Measurements from ENCODE around the gene MYCBPAP.
A peak's percentile ranks its signal among the peaks of the same experiment; 100 is the strongest.

The MYCBPAP gene

GRCh38 chr17:50507871-50508572, at the start of gene MYCBPAP:
Gene MYCBPAP, plus strand, starts transcription at chr17:50508439. Its CDS starts 236 bp downstream, at chr17:50508675.
- peak; percentile 48 for DNase-seq

GRCh38 chr17:50458701-50459676, 49.2 kb upstream of the MYCBPAP start:
- no peak for DNase-seq

GRCh38 chr17:50459756-50460155, 48.5 kb upstream of the MYCBPAP start:
- DNase-seq = no peak

GRCh38 chr17:50460831-50461526, 47.3 kb upstream of the MYCBPAP start:
- no peak for DNase-seq

GRCh38 chr17:50461550-50462132, 46.6 kb upstream of the MYCBPAP start:
- DNase-seq = no peak

- no peak for DNase-seq
These were observed 45.8 kb upstream of the MYCBPAP start for GRCh38 chr17:50462446-50462845.

GRCh38 chr17:50464121-50464520, 44.1 kb upstream of the MYCBPAP start:
- DNase-seq = no peak

- no peak for DNase-seq
These were observed 43.5 kb upstream of the MYCBPAP start for GRCh38 chr17:50464736-50465135.

GRCh38 chr17:50465171-50465570, 43.1 kb upstream of the MYCBPAP start:
- no peak for DNase-seq

- no peak for DNase-seq
These were observed 42.6 kb upstream of the MYCBPAP start for GRCh38 chr17:50465635-50466034.

GRCh38 chr17:50466371-50467113, 41.7 kb upstream of the MYCBPAP start:
- DNase-seq = no peak

GRCh38 chr17:50467114-50467854, 41.0 kb upstream of the MYCBPAP start:
- no peak for DNase-seq

- DNase-seq = no peak
These were observed 40.4 kb upstream of the MYCBPAP start for GRCh38 chr17:50467855-50468303.

- peak; percentile 9 for DNase-seq
These were observed 39.7 kb upstream of the MYCBPAP start, which contains the start of gene CHAD for GRCh38 chr17:50468304-50469207. Gene CHAD, minus strand, starts transcription at chr17:50468880. Its CDS starts 67 bp downstream, at chr17:50468813.

GRCh38 chr17:50469208-50469605, 39.0 kb upstream of the MYCBPAP start:
- DNase-seq = no peak

- DNase-seq = no peak
These were observed 38.5 kb upstream of the MYCBPAP start for GRCh38 chr17:50469671-50470305.

- no peak for DNase-seq
These were observed 37.8 kb upstream of the MYCBPAP start for GRCh38 chr17:50470426-50470825.

GRCh38 chr17:50471009-50471905, 37.0 kb upstream of the MYCBPAP start:
- DNase-seq = no peak

Data from NCI-H748 treated with DMSO at 0.1 percent for 48 hours (cell line).